HG02759 (cell line): ENCODE data around the gene SUCLG1.

Experiments used
- ATAC-seq: cut with Tn5 transposase; IDR thresholded peaks from one replicate; pipeline ENCODE4 v1.9.1; 2021; ENCODE audit warnings: mild to moderate bottlenecking, moderate library complexity; ENCODE audit not compliant: unreplicated experiment

The SUCLG1 gene

DNA sequence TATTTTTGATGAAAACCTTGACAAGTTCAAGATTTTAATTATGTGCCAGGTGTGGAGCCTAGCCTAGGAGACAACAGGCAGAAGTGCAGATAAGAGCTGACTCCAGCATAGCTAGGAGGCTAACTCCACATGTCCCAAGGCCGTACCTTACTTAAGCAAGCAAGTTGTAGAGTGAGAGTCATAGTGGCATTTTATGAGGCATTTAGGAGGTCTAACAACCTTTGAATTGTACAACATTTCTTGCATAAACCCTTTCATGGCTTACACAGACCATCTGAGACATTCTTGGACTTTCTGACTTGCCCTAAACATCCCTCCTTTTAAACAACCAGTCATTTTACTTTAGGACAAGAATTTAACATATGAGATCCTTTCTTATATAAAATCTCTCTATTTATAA is 8.3 kb upstream of the SUCLG1 start:
- no peak for ATAC-seq

DNA sequence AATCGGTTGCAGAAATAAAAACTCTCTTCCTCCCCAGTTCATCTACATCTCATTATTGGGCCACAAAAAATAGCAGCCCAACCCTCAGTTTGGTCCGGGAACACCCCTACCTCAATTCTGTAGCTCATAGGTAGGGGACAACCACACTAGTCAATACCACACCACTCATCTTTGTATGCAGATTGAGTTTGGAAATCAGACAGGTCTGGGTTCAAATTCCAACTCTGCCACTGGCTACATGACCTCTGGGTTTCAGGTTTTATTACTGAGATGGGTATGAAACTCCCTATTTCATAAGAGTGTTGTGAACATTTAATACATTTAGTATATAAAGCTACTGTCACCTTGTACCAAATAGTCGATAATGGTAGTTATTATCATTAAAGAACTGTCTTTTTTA is 2.2 kb upstream of the SUCLG1 start:
- ATAC-seq = no peak

DNA sequence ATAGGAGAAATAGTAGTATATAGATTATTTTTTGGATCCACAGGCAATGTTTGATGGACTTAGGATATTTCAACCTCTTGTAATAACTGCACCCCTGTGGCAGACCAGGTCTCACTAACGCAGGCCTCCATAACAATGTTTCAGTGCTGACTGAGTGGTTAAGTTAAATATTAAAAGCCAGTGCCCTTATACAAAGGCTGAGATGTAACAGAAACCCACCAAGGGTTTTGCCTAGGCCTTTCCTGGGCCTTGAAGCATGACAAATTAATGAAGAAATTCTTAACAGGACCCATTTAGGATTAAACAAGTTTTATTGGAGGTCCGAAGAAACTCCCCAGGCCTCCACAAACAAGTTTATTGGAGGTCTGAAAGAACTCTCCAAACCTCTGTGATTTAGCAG is 1.6 kb upstream of the SUCLG1 start:
- ATAC-seq = no peak

DNA sequence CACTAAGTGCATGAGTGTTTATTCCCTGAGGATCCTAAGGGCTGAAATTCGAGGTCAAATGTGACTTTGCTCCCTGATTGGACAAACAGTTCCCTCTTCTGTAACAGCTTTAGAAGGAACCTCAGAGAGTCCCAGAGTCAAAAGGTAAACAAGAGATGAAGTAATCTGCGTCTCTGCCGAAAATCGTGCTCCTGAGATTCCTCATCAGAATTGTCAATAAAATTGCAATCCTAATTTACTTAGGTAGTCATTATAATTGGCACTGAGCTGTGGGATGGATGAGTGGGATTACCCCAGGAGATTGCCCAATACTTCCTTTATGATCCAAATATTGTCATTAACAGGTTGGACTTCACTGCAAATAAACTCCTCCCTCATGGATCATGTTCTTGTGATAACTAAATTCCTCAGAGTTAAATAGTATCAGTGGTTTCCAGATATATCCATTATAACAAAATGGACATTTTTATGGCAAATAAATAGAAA is 907 bp upstream of the SUCLG1 start:
- ATAC-seq = no peak

DNA sequence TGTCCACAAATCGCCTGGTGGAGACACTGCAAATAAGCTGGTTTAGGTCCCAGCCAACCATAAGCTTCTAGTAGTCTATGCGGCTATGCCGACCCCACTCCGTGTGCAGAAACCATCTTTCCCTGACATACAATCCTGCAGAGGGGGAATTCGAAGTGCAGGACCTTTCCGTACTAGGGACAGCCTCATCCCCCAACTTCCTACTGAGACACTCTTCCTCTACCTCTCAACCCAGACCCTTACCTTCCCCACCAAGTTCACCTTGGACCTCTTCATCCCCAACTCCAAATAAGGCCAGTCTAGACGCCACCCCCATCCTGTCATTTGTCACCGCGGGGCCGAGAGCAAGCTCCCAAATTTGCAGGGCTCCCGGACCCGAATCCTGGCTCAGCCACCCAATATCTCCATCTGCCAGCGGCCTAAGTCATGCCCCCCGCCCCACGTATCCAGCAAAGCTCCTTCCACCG is 496 bp downstream of the SUCLG1 start:
- ATAC-seq = peak; percentile 34

DNA sequence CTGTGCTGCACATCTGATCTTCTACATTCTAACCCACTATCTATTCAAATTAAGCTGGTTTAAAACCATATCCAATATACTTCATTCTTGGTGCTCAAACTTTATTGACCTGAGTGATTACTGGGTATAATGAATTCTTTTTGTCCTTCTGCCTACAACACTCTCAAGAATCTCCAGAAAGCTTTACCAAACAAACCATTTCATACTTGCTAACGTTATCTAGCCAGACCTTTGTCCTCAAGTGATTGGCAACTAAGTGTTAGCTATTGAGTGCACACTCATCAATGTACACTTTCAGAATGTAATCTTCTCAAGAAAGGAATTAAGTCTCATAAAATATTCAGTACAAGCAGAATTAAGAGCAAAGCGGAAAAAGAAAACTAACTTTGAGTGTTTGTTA is 1.4 kb downstream of the SUCLG1 start:
- no peak for ATAC-seq

DNA sequence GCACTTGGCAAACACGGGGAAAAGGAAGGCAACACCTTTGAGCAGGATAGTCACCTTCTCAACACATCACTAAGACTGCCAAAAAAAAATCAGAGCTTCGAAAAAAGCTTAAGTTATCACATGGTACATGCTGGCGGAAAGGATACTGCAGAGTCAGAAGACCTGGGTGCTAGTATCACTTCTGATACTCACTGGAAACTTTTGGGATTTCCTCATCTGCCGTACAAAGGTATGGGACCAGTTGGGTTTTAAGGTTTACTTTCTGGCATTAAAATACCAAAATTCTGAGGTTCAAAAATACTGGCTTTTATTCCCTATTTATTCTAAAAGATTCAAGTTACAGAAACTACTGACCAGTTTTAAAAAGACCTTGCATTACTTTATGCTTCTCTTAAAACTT is 2.9 kb downstream of the SUCLG1 start:
- no peak for ATAC-seq

DNA sequence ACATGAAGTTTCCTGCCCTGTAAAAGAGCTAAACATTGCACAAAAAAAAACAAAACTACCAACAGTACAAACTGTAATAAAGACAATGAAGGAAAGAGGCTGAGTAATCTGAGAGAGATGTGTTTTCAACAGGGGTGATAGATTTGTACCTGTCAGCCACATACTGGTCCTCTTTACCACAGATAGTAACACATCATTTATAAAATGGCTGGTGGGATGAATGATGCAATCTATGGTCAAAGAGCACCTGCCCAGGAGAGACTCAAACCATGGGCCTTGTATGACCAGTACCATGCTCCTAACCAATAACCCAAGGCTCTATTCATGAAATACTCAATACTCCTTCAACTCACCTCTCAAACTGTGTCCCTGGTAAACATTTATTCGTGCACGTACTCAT is 4.5 kb downstream of the SUCLG1 start:
- ATAC-seq = no peak

DNA sequence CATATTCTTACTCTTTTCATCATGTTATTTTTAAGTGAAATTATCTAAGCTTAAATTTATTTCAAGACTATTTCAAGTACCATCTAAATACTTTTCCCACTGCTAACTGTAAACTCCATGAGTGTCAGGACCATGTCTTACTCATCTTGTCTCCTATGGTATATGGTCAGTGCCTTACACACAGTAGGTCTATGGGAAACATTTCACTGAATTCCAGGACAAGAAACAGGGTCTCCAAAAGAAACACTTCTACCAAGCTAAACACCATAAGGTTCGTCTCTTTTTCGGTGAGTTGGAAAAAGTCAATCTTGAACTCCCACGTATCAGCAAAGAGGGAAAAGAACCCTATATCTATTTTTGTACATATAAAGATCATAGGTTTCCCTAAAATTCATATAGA is 6.5 kb downstream of the SUCLG1 start:
- no peak for ATAC-seq

DNA sequence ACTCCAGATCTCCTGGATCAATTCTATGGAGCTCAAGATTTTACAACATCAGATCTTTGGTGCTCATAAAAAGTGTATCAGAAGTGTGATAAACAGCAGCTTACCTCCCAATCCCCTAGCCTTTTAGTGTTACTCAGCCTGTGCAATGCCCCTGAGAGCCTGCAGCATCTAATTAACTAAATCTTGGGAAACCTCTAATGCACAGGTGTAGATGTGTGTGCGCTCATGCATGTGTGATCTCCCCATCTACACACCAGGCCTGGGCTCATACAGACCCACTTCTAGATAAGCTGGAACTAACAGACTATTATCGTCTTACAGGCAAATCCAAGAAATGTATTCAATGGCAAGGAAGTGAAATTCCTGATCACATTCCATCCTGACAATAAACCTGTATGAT is 7.5 kb downstream of the SUCLG1 start:
- no peak for ATAC-seq

DNA sequence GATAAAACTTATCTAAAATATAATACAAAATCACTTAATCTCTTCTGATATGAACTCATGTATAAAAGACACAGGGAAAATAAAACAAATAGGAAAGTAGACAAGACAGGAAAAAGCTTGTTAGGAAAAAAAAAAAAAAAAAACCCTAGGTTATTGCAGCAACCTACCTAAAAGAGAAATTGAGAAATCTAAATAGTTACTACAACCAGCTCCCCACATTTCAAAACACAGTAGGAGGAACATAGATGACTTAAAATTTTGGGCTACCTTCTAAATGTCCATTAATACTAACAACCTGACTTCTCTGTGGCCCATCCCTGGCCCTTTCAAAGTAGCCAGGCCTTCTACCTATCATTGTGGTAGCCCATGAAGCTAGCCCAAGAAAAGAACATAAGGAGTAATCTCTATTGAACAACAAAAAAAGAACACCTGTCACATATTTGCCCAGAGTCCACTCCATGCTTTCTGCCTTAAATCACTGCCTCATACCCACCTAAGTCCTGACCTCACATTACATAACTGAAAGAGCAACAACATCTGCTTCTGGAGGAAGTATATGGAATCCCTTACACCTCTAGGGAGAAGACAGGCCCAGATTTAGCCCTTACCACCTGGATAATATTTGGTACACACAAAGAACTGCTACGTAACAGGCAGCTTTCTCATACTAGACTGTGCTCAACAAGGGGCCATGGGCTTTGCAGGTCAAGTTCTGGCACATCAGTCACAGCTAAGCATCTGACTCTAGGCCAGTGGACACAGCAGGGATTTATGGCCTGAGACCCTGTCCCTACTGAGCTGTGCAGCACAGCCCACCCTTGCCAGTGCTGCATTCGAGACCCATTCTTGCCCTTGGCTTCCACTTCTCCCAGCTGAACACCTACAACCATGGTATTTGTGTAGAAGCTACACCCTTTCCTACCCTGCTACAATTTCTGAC is 8.5 kb downstream of the SUCLG1 start:
- no peak for ATAC-seq

DNA sequence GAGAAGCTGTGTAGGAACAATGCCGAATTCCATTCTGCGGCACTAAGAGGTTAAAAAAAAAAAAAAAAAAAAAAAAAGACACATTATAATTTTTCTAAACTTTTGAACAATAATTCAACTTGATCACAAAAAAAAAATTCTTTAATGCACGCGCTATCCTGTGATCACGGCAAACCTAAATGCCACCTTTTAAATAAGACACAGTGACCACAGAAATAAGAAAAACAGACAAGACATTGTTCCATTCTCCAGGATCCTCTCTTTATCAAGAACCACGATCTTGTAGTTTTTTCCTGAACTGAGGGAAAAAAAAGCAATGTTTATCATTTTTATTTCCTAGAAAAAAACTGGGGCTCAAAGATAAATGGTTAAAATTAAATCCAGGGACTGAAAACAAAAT is 9.4 kb downstream of the SUCLG1 start:
- no peak for ATAC-seq

DNA sequence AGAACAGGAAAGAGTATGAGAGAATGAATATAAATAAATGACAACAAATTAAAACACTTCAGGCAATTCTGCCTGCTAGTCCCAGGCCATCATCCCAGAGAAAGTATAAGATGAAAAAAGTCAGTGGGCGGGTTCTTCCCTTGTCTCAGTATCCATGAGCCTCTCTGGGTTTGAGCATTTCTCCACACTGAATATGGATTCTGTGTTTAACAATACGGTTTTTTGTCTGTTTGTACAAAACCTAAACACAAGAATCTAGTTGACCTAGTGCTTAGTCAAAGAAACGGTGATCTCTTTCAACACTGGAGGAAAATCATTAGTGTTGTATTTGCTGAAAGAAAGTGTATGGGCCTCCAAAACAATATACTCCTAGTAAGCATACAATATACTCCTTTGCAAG is 10.0 kb downstream of the SUCLG1 start:
- ATAC-seq = no peak

DNA sequence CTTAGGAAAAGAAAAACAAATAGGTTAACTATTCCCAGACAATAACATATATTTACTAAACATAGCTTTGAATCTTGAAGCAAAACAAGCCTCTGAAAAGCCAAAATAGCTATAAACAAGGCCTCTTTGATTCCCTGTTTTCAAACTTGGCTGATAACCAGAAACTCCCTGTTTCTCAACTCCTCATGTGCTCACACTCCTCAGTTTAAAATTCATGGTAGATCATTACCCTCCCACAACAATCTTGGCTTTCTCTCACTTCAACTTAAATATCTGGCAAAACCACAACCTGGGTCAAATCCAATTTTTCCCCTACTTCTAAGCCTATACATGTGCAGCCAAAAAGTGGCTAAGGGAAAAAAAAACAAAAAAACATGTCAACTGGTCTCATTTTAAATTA is 15.6 kb downstream of the SUCLG1 start:
- ATAC-seq = no peak

DNA sequence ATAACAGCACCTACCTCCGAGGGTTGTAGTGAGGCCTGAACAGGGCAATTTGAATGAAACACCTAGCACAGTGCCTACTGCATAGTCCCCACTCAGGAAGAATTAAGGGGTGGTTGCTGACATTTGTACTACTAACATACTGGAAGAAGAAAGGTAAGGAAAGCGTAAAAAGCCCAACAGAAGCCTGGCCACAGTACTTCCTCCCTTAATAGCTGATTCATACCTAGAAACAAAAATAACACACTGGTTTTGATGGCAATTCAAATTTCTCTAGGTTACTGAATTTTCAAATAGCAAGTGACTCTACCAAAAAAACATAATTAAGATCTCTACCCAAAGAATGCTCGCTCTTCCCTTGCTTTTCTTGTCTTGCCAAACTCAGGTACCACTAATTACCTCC is 16.2 kb downstream of the SUCLG1 start:
- no peak for ATAC-seq

DNA sequence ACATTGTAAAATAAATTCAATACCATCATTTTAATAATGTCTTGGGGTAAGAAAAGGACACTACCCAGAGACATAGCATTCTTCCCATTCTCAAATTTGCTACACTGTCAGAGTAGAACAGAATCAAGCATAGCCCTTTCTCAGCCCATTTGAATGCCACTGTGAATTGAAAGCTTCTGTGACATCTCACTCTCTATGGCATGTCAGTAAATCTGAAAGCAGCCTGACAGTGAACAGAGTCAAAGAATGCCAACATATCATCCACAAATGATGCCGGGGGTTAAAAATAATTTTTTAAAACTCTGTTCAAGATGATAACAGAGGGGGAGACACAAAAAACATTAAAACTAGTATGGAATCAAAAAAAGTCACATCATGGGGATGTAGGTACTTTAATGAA is 17.6 kb downstream of the SUCLG1 start:
- ATAC-seq = no peak

DNA sequence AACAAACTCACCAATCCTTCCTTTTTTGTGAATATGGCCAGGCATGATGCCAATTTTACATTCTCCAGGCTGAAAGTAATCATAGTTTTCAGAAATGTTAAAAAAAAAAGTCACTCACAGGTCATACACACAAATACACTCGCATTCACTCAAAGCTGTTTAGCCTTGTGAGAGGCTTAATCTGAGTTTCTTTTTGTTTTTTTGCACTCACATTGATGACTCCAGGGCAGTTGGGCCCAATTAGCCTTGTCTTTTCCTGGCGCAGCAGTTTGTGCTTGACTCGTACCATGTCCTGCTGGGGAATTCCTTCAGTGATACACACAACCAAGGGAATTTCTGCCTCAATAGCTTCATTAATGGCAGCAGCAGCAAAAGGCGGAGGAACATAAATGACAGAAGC is 18.0 kb downstream of the SUCLG1 start:
- ATAC-seq = no peak

DNA sequence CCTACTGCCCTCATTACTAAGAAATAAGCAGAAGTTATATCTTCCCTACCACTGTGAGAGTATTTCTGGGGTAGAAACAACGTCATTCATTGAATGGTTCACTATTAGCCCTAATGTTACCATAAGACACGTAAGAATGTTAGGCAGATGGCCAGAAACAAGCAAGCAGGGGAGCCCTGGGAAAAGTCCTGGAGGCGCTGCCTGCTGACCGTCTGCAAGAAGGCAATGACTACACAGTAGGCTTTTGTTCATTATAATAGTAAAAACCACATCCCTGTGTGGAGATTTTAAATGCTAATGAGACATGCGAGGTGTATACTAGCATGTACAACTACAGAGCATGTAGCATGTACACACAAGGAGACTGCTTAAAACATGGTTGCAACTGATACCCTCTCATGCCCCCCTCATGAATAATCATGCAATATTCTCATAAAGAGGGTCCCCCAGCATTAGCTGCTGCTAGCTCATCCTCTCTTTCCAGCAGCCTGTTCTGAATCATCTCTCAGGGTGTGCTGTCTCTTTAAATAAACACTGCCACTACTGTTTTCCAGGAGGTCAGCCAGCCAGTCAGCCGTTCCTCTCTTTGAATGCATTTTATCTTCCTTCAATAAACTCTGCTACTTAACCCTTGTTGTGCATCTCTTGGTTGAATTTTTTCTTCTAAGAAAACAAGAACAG is 23.6 kb downstream of the SUCLG1 start:
- no peak for ATAC-seq

DNA sequence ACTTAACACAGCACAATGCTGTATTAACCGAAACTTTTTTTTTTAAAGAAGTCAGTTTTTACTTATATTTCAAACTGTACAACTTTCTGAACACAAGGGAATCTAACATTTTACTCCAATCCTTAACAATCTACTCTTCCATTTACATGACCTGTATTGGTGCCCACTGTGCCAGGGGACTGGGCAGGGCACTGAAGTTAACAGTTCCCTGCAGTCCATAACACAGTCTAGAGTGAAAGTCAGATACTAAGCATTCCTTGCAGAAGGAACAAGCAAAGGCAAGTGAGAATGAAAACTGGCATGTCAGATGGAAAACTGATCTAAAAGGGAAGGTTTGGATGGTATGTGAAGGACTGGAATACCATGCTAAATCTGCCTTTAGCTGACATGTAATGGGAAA is 29.8 kb downstream of the SUCLG1 start:
- ATAC-seq = no peak

DNA sequence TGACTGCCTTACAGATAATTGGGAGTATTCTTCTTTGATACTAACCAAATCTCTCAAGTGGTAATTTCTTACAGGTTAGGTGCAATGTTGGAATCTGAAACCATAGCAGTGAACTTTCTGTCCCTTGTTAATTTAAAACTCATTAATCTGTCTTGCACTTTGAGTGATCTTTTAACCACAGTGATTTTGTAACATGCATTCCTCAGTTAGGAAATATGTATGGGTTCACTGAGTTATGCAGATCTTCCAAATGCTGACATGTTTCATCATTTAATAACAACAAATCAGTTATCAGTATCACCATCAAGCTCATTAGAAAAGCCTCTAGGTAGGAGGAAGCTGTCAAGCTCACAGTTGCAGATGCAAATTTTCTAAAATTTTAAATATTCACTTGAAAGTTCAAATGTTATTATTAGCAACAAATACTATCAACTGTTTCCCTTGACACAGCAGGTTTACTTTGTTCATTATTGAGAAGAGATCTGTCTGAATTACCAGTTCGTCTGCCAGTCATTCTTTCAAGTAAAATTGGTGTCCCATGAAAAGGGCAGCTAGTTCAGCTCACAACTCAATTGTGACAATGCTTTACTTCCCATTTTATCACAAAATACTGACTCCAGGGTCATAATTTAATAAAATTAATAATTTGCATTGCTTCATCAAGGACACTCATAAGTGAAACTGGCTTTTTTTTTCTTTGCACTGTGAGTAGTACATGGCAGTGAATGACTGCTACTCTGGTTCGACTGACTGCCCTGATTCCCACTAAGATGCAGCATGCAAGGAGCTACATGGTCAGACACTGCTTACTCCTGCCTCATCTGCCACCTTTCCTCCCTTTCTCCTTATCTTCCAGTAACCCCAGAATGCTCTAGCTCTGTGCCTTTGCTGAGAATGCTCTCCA is 31.6 kb downstream of the SUCLG1 start:
- ATAC-seq = peak; percentile 61

DNA sequence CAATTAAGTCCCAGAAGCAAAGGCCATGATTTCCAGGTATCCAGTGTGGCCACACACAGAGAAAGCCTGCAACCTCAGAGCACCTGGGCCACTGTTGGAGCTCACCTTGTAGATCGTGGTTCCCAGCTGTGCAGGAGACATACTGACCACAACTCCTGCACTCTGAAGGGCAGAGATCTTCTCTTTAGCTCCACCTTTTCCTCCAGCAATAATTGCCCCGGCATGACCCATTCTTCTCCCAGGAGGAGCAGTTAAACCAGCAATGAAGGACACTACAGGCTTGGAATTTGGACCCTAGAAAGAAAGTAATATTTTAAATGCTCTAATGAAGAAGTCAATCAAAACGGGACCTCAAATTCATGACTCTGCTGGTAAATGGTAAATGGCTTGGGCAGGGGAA is 33.8 kb downstream of the SUCLG1 start:
- no peak for ATAC-seq
